GM19467 (cell line): ENCODE data around the gene ITIH1.

Experiments
- ATAC-seq: cut with Tn5 transposase; IDR thresholded peaks from one replicate; pipeline ENCODE4 v1.9.1; 2021; ENCODE audit warnings: mild to moderate bottlenecking, moderate library complexity; ENCODE audit not compliant: unreplicated experiment

ITIH1 gene

DNA sequence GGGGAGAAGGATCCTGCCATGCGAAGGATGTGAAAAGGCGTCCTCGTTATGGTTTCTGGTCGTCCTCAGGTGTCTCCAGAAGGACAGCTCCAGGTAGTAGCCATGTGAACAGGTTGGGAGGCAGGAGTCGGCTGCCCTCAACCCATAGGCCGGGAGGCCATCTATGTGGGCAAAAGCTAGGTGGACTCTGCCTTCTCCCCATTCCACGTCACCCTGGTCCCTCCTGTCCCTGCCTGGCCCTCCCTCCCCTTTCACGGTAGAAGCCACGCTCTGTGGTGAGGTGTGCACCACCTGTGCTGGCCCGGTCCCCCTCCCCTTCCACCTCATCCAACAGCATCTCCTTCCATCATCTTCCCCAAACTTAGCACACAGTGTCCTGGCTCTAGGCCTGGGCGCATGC lies 33.5 kb downstream of the ITIH1 start:
- no peak for ATAC-seq

DNA sequence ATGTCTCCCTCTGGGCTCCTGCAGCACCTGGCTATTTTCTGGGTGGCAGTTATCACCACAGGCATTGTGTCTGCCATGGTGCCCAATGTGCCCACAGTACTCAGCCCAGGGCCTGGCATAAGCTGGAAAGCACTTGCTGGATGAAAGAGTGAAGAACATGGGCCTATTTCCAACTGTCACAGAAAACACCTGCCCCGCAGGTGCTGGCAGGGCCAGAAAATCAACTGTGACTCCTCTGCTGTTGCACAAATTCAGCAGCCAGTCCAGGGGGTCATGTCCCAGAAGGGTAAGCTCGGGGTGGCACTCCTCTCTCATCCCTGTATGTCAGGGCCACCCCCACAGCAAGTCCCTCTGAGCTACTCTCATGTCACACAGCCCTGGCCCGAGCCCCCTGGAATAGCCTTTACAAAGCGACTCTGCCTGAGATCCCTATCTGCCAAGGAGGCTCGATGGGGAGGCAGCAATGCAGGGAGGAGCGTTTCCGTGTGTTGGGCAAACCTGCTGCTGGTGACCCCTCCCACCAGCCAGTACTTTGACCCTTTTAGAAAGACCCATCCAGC lies 34.1 kb downstream of the ITIH1 start:
- ATAC-seq: no peak

DNA sequence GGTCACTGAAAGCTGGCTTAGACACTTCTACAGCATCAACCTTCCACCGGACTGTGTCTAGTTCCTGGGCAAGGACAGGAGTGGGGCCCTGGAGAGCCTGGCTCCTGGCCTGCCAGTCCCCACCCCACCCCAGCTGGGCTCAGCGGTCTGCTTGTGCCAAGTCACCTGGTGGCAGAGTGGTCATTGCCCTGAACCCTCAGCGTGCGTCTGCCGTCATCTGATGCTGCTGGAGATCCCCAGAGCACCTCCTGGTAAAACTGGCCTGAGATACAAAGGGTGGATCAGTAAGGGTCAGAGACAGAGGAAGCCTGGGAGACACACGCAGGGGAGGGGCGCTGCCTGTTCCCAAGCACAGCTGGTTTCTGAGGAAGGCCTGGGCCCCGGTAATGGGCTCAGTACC lies 36.4 kb downstream of the ITIH1 start:
- no peak for ATAC-seq

- no peak for ATAC-seq
Observed at GRCh38 chr3:52816199-52816598, 38.8 kb downstream of the ITIH1 start.

DNA sequence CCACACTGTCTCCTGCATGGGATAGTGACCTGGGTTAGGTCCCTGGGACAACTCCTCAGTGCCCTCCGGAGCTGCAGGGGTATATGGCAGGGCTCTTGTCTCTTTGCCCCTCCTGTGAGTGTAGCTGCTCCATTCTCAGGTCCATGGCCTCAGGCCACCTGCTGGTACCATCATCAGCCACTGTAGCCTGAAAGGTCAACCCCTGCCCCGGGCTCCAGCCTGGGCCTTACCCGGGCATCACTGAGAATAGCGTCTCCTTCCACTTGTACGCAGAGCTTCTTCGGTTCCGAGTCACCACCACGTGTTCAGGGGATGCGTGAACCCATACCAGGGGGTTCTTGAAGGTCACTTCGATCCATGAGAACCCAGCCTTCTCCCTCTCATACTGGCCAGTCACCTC lies 39.3 kb downstream of the ITIH1 start:
- no peak for ATAC-seq

GRCh38 chr3:52817221-52817620 lies 39.8 kb downstream of the ITIH1 start:
- no peak for ATAC-seq

DNA sequence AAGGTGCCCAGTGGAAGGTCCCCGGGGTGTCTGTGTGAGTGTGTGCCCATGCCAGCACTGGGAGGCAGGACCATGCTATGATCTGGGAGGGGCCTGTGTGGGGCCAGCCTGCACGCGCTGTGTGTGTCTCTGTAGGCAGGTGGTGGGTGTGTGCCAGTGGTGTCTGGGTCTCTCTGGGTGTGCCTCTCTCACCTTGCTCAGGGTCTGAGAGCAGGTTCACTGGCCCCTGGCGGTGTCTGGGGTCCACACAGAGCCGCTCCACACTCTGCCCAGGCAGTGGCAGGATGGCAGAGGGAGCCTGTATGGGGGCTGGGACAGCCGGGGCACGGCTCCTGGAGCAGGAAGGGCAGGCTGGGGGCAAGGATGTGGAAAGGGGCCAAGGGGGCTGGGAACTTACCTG lies 40.5 kb downstream of the ITIH1 start:
- ATAC-seq: no peak

- no peak for ATAC-seq
Observed at GRCh38 chr3:52819936-52820335, 42.5 kb downstream of the ITIH1 start.

DNA sequence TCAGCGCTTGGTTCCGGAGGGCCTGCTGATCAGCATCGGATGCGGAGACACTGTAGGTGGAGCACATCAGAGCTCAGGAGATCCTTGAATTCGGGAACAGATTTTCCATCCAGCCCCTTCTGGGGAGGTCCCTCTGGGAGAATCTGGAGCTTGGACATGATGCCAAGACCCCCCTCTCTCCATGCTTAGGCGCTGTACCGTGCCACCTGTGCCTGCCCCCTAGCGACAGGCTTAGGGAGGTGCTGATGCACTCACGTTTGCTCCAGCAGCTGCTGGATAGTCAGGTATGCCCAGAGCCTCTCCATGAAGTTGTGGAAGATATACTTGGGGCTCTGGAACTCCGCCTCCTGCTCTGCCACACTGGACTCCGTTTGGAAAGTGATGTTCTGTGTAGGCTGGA lies 43.3 kb downstream of the ITIH1 start:
- ATAC-seq: no peak

DNA sequence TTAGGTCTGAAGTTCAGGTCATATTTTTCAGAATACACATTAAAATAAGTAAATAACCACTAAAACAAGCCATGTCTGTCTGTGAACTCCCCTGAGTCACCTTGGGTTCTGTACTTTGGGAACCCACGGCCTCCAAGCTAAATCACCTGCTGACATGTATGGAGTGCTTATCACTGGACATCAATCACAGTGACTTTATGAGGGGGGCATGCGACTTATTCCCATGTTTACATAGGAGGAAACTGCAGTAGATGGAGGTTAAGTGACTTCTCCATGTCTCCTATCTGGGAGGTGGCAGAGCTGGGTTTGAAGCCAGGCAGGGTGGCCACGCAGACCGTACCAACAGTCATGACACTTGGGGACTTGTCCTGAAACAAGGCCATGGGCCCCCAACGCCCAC lies 45.0 kb downstream of the ITIH1 start:
- ATAC-seq: no peak

DNA sequence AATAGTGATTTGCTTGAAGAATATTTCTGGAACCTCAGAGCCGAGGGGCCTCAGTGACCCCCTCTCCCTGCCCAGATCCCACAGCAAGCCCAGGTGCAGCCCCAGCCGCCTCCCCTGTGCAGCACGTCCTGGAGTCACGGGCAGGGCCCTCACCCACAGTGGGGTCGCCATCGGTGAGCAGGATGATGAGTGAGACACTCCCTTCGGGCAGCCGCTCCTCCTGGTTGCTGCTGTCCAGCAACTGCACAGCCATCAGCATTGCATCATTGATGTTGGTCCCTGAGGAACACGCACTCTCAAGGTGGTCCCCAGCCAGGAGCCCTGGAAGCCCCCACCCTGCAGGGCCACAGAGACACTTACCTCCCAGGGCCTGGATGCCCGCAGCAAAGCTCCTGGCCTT lies 46.6 kb downstream of the ITIH1 start:
- ATAC-seq: no peak

- no peak for ATAC-seq
Observed at GRCh38 chr3:52827441-52827840, 50.0 kb downstream of the ITIH1 start.

DNA sequence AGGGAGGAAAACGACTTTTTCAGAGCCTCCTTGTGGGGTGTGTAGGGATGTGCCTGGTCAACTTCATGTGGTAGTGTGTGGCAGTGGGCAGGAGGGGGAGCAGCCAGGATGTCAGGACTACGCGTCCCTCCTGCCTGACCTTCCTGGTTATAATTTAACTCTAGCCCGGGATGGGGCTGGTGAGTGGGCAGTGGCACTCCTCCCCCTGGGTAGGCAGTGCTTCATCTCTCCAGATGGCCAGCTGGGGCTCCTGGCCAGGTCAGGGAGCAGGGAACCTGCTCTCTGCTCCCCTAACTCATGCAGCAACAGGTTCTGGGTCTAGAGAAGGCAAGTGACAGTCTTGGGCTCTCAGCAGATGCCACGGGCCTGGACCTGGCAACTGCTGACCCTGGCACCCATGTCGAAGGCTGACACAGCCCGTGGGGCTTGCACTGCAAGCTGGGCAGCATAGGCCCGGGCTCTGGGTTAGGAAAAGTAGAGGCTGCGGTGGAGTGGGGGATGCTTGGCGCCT lies 50.5 kb downstream of the ITIH1 start:
- no peak for ATAC-seq

DNA sequence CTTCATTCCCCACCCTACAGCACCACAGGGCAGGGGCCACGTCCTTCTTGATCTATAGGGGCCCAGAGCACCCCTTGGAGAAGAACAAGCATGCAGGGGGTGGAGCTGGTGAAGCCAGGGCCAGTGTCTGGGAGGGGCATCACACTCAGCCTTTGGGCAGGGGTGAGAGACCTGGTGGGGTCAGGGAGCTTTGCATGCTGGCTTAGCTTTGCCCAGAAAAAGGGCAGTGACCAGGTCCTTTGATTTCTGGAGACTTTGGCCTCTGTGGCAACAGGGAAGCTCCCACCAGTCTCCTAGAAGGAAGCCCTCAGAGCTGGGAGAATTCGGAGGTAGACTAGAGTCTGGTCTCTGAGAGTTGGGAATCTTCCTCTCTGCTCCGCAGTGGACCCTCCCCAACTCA lies 52.1 kb downstream of the ITIH1 start:
- no peak for ATAC-seq

DNA sequence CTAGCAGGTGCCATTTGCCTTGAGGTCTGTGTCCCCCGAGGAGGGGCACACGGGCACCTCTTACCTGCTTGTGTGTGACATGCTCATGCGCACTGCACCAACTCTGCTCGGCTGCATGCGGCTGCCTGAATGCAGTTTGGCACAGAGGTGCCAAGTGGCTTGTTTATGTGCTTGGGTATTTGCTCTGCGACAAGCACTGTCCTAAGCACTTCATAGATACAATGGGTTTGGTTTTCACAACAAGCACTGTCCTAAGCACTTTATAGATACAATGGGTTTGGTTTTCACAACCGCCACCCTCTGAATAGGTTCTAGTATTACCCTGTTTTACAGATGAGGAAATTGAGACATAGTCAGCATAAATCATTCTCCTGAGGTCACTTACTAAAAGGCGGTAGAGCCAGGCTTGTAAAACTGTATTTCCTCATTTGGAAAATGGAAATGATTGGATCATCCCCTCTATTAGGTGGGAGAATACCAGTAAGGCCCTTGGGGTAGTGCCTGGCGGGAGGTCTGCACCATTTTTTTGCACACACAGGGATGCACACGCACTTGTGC lies 52.6 kb downstream of the ITIH1 start:
- no peak for ATAC-seq

DNA sequence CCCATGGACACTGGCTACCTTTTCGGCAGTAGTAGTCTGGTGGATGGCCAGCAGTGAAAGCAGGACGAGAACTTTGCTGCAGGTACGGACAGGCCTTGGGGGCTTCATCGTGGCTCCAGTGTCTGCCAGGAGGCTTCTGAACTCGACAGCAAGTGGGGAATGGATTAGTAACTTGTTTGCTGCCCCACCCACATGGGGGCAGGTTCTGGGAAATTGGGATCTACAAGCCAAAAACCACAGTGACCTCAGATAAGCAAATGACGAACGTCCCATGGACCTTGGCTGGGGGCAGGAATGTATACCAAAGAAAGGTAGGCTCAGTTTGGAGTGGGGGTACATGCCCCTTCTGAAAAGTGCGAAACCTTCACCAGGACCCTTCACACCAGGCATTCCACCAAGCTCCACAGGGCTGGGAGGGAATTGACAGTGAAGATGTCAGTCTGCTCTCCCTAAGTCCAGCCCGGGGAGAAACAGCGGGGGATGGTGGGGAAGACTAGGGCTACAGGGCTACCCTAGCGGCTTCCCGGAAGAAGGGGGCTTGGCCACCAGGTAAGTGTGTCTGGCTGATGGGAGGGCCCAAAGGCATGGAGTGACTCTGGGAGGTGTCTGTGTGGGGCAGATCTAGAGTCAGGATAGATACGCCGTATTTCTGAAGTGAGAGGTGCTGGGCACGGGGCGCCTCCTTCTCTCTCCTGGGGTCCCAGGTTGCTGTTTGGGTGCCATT lies 53.3 kb downstream of the ITIH1 start, which contains the start of gene ITIH4:
TSS of gene ITIH4 (minus strand) at position 138 of the 724 bp plus-strand sequence. CDS start at position 108, 30 bp downstream.
- no peak for ATAC-seq

- ATAC-seq: no peak
Observed at GRCh38 chr3:52831500-52832301, 54.3 kb downstream of the ITIH1 start.

DNA sequence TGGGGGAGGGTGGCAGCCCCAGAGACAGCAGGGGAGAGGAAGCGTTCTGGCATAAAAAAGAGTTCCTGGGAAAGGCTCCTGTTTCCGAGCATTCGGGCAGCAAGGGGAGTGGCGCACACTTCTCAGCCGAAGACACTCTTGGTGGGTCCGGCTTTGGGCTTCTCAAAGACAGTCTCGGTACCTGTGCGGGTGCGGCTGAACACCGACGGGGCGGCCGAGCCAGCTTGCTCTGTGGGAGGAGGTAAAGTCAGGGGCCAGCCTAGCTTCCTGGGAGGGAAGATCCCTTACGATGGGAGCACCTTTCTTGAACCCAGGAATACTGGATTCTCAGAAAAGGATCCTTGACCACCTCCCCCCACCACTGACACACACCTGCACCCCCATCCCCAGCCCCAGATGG lies 55.8 kb downstream of the ITIH1 start:
- no peak for ATAC-seq

DNA sequence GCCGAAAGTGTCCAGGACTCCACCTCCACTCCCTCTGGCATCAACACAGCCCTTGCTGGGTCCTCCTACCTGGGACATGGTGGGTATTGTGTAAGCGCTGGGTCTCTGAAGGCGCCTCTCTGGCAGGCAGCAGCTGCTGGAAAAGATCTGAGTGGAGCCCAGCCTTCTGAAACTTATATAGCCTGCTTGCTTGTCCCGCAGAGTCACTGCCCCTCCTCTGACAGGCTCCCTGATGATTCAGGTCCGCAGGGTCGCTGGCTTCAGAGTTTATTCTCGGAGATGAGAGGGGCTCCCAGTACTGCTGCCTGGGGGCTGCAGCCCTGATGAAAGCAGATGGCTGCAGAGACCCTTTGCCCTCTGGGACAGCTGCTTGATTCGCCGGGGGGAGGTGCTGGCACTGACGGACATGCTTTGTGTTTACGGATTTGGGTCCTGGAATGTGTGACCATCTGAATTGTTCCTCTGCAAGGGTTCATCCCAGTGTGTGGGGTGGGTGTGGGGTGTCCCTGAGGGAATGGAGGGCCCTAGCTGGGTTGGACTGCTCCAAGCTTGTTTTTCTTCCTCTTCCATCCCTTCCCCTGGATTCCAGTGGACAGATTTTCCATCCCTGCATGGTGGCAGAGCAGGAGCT lies 57.6 kb downstream of the ITIH1 start, which contains the start of gene MUSTN1:
TSS of gene MUSTN1 (minus strand) at position 149 of the 631 bp plus-strand sequence. CDS start at position 78, 71 bp downstream.
- no peak for ATAC-seq

- no peak for ATAC-seq
Observed at GRCh38 chr3:52835766-52836470, 58.5 kb downstream of the ITIH1 start.
